Measurements from ENCODE around the gene EIF2B5. TPM values are rescaled to one million over a fixed set of nuclear protein-coding genes. Genes with fewer than 3 reads are reported as not detected.

EIF2B5 gene
- total and polyA plus RNA-seq, 2 of the 13 experiments (the other 11 are each of a cell fraction or from before 2014, with no cell fraction given): 38.4 to 60.2 TPM

DNA sequence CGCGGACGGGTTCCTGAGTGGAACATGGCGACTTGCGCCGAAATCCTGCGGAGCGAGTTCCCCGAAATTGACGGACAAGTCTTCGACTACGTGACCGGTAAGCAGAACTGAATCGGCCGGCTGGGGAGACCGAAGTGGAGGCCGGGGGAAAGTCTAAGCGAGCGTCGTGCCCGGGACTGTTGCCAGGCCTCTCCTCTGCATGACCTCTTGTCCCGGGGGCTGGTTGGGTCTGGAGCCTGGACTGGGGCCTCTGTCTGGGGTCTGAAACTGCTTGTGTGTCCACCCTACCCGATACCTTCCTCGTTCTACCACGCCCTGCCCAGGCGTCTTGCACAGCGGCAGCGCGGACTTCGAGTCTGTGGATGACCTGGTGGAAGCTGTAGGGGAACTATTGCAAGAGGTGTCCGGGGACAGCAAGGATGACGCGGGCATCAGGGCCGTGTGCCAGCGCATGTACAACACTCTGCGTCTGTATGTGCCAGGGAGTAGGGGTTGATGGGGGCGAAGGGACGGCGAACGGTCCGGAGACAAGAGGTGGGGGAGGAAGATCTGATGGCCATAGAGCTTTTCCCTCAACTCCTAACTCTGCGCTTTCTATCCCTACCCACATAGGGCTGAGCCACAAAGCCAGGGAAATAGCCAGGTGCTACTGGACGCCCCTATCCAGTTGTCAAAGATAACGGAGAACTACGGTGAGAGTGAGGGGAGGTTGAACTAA lies 51.2 kb downstream of the EIF2B5 start, which contains the start of gene ABCF3:
Gene ABCF3 (plus strand): TSS at position 16 of the 718 bp plus-strand sequence. CDS start 9 bp downstream, at position 25.
- 4% methylated on average over 28 of the region's 45 CpGs for WGBS (ENCODE audit: low lambda C conversion rate)
- intact Hi-C loops (cut with micrococcal nuclease; ENCODE audit: unreplicated experiment): loop anchor here (5.0 kb wide), 1 partner anchor 39 kb away; no protein-coding TSS in a partner anchor
- TF ChIP-seq ZNF230 (CRISPR knock-in tag; IDR thresholded peaks at IDR 0.05) (peak; percentile 20; the same call in 1 of the 2 replicates), ZNF749 (CRISPR knock-in tag; IDR thresholded peaks at IDR 0.05; ENCODE audit: borderline replicate concordance) (no peak), ZNF816 (CRISPR knock-in tag; IDR thresholded peaks at IDR 0.05; ENCODE audit: borderline replicate concordance) (0 out of 2 replicates have a peak, but pooled peaks have one; percentile 50), CENPX (CRISPR knock-in tag; IDR thresholded peaks at IDR 0.05) (no peak), ZNF30 (CRISPR knock-in tag; IDR thresholded peaks at IDR 0.05) (no peak), GABPB1 (CRISPR knock-in tag; IDR thresholded peaks at IDR 0.05) (0 out of 2 replicates have a peak, but pooled peaks have one; percentile 5), ZNF546 (CRISPR knock-in tag; conservative IDR thresholded peaks at IDR 0.05) (no peak), ZNF337 (CRISPR knock-in tag; IDR thresholded peaks at IDR 0.05; ENCODE audit: borderline replicate concordance, low read depth) (peak; percentile 44; the same call in 1 of the 2 replicates), ZMYM2 (CRISPR knock-in tag; IDR thresholded peaks at IDR 0.05) (no peak), SIN3B (IDR thresholded peaks at IDR 0.05; ENCODE audit: low read length) (peak; percentile 65; the same call in 1 of the 2 replicates), NFIB (CRISPR knock-in tag; IDR thresholded peaks at IDR 0.05; ENCODE audit: borderline replicate concordance) (peak; percentile 63; the same call in 1 of the 2 replicates), SP4 (CRISPR knock-in tag; IDR thresholded peaks at IDR 0.05) (peak; percentile 41; the same call in 1 of the 2 replicates), FOXM1 (CRISPR knock-in tag; IDR thresholded peaks at IDR 0.05) (0 out of 2 replicates have a peak, but pooled peaks have one; percentile 22), ZNF883 (CRISPR knock-in tag; IDR thresholded peaks at IDR 0.05; ENCODE audit: not compliant biosample characterization) (peak; percentile 39), THAP11 (CRISPR knock-in tag; IDR thresholded peaks at IDR 0.05) (no peak), SNAI1 (CRISPR knock-in tag; IDR thresholded peaks at IDR 0.05; ENCODE audit: borderline replicate concordance) (0 out of 2 replicates have a peak, but pooled peaks have one; percentile 41)
- TF ChIP-seq, protein P1, sequence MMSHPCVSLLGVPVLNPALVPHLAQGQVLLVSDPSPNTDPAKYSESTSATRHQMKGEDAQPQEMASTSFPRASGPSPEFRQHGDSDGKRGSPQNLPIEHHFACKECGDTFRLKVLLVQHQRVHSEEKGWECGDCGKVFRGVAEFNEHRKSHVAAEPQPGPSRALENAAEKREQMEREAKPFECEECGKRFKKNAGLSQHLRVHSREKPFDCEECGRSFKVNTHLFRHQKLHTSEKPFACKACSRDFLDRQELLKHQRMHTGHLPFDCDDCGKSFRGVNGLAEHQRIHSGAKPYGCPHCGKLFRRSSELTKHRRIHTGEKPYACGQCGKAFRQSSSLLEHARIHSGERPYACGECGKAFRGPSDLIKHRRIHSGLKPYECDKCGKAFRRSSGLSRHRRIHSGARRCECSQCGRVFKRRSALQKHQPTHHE (CRISPR knock-in tag; IDR thresholded peaks at IDR 0.05; ENCODE audit: borderline replicate concordance): 0 out of 2 replicates have a peak, but pooled peaks have one; percentile 50
- TF ChIP-seq, protein P2, sequence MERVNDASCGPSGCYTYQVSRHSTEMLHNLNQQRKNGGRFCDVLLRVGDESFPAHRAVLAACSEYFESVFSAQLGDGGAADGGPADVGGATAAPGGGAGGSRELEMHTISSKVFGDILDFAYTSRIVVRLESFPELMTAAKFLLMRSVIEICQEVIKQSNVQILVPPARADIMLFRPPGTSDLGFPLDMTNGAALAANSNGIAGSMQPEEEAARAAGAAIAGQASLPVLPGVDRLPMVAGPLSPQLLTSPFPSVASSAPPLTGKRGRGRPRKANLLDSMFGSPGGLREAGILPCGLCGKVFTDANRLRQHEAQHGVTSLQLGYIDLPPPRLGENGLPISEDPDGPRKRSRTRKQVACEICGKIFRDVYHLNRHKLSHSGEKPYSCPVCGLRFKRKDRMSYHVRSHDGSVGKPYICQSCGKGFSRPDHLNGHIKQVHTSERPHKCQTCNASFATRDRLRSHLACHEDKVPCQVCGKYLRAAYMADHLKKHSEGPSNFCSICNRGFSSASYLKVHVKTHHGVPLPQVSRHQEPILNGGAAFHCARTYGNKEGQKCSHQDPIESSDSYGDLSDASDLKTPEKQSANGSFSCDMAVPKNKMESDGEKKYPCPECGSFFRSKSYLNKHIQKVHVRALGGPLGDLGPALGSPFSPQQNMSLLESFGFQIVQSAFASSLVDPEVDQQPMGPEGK (CRISPR knock-in tag; IDR thresholded peaks at IDR 0.05): peak; percentile 20
- TF ChIP-seq, protein P3, sequence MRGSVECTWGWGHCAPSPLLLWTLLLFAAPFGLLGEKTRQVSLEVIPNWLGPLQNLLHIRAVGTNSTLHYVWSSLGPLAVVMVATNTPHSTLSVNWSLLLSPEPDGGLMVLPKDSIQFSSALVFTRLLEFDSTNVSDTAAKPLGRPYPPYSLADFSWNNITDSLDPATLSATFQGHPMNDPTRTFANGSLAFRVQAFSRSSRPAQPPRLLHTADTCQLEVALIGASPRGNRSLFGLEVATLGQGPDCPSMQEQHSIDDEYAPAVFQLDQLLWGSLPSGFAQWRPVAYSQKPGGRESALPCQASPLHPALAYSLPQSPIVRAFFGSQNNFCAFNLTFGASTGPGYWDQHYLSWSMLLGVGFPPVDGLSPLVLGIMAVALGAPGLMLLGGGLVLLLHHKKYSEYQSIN (CRISPR knock-in tag; IDR thresholded peaks at IDR 0.05; ENCODE audit: borderline replicate concordance): no peak

More for the DNA sequence above, 51.2 kb downstream of the EIF2B5 start, which contains the start of gene ABCF3:
- H4K20me1 ChIP-seq (ENCODE audit: insufficient read depth, low read length): peaks cover 4% of the 10 kb centered on the region; the same call in 1 of the 2 replicates
- H3K36me3 ChIP-seq (replicated peaks in 1 of 2; ENCODE audit: control insufficient read depth in 1 of 2, insufficient read depth in 2 of 2, low read length in 2 of 2): peaks cover 35 to 64% of the 10 kb centered on the region in 2 experiments
- DNase-seq (ENCODE audit: low spot score): no peak
- no peak within 1 kb of the TSS for H2AFZ ChIP-seq (ENCODE audit: low read length)
- in situ Hi-C loops (cut with HindIII; ENCODE audit: extremely low pct_ligation_motif_present, low pct_unique_long_range_greater_than_20kb): no loop called here
- H3K9me3 ChIP-seq (ENCODE audit: low read length): no peaks in the 10 kb centered on the region
- peaks cover 32% of the 10 kb centered on the region for H3K79me2 ChIP-seq (ENCODE audit: insufficient read depth, low read length)
- H3K4me3 ChIP-seq (replicated peaks in 1 of 3; ENCODE audit: insufficient read depth in 1 of 3, low read depth in 2 of 3, low read length in 3 of 3): peak within 1 kb of the TSS; percentile 80 to 95 (median 93)
- CTCF ChIA-PET (ENCODE audit: low intra/inter-chr PET ratio, low total read pairs): no interaction called here
- H3K4me2 ChIP-seq (ENCODE audit: low read depth, low read length): peak within 1 kb of the TSS; percentile 90
- H3K9ac ChIP-seq (ENCODE audit: insufficient read depth, low read depth, low read length): peak within 1 kb of the TSS; percentile 88
- BruUV-seq (replicated peaks): no TSS peak
- POLR2A ChIA-PET: interaction anchor here (0.6 to 1.6 kb wide), 16 partner anchors 9 to 301 kb away, joined by 3 to 23 read pairs (median 4); partner anchors contain the start of genes AP2M1, DVL3, EEF1AKMT4 and EIF2B5
- ATAC-seq: peak; percentile 55
- FAIRE-seq: no peak
- H3K27me3 ChIP-seq (ENCODE audit: control insufficient read depth in 1 of 2, insufficient read depth in 2 of 2, low read length in 2 of 2): no peaks in the 10 kb centered on the region; a peak in 1 of 5 replicates
- peak within 1 kb of the TSS; percentile 85 for H3K27ac ChIP-seq (ENCODE audit: extremely low read length, insufficient read depth, low read length)
- peaks cover 25% of the 10 kb centered on the region for H3K4me1 ChIP-seq (ENCODE audit: insufficient read depth, low read length)
